Endothelial cell (in vitro differentiated cells): ENCODE data around the gene SLC25A45. TPM values are rescaled to one million over a fixed set of nuclear protein-coding genes. Genes with fewer than 3 reads are reported as not detected.

Experiments used
- DNase-seq: peaks from one replicate; pipeline ENCODE4 v3.0.0; 2021; ENCODE audit warnings: low spot score
- H3K27ac Mint-ChIP-seq: one replicate; pipeline ENCODE4 v1.8.0; 2021; ENCODE audit warnings: mixed read lengths, inconsistent platforms; ENCODE audit not compliant: unreplicated experiment
- H3K27me3 Mint-ChIP-seq: one replicate; pipeline ENCODE4 v1.8.0; 2021; ENCODE audit warnings: mild to moderate bottlenecking, moderate library complexity, mixed read lengths, inconsistent platforms; ENCODE audit not compliant: unreplicated experiment
- H3K36me3 Mint-ChIP-seq: one replicate; pipeline ENCODE4 v1.8.0; 2021; ENCODE audit warnings: mild to moderate bottlenecking, low read depth, mixed read lengths, inconsistent platforms; ENCODE audit not compliant: unreplicated experiment
- H3K4me1 Mint-ChIP-seq: one replicate; pipeline ENCODE4 v1.8.0; 2021; ENCODE audit warnings: mild to moderate bottlenecking, mixed read lengths, inconsistent platforms; ENCODE audit not compliant: unreplicated experiment
- H3K4me3 Mint-ChIP-seq: one replicate; pipeline ENCODE4 v1.8.0; 2021; ENCODE audit warnings: mild to moderate bottlenecking, mixed read lengths, inconsistent platforms; ENCODE audit not compliant: unreplicated experiment
- H3K9me3 Mint-ChIP-seq: one replicate; pipeline ENCODE4 v1.8.0; 2021; ENCODE audit warnings: mixed read lengths, inconsistent platforms; ENCODE audit not compliant: unreplicated experiment
- CTCF ChIP-seq: fragments of 200-600 bp; sonication (generic); IDR thresholded peaks from one replicate; pipeline ENCODE4 v1.5.0; 2021; ENCODE audit warnings: antibody characterized with exemption; ENCODE audit not compliant: unreplicated experiment
- total RNA-seq: library from RNA; stranded (reverse); fragmentation: NEBNext Ultra II Directional; extraction: Animal tissue kit (Norgen Biotek cat#: 25700); gene quantifications from one replicate; pipeline ENCODE4 v1.2.1, GENCODE V29; 2021; ENCODE audit not compliant: unreplicated experiment

The SLC25A45 gene
- total RNA-seq, 1 donor from 2014 or later, result 3.3 TPM

- Mint-ChIP-seq H3K27ac (no peak overlapping the region), H3K4me3 (no peak overlapping the region), H3K4me1 (peaks cover 22% of the 10 kb centered on the region), H3K27me3 (peaks cover 4% of the 10 kb centered on the region), H3K36me3 (no peaks in the 10 kb centered on the region), H3K9me3 (no peaks in the 10 kb centered on the region)
- DNase-seq, result no peak
- no peak for TF ChIP-seq CTCF
Observed at GRCh38 chr11:65378928-65379638, 3.4 kb downstream of the SLC25A45 start.

GRCh38 chr11:65378208-65378927, 4.1 kb downstream of the SLC25A45 start:
- no peak overlapping the region for H3K4me3 Mint-ChIP-seq
- peaks cover 9% of the 10 kb centered on the region for H3K27me3 Mint-ChIP-seq

GRCh38 chr11:65377777-65378176, 4.7 kb downstream of the SLC25A45 start:
- H3K4me3 Mint-ChIP-seq, result no peak overlapping the region
- peak overlapping the region; percentile 20 for H3K27ac Mint-ChIP-seq
- H3K4me1 Mint-ChIP-seq, result peaks cover 11% of the 10 kb centered on the region
- no peaks in the 10 kb centered on the region for H3K9me3 Mint-ChIP-seq
- peak; percentile 11 for TF ChIP-seq CTCF
- H3K27me3 Mint-ChIP-seq, result peaks cover 9% of the 10 kb centered on the region
- no peaks in the 10 kb centered on the region for H3K36me3 Mint-ChIP-seq
- DNase-seq, result no peak

More at GRCh38 chr11:65378208-65378927, 4.1 kb downstream of the SLC25A45 start:
- Mint-ChIP-seq H3K4me1 (peaks cover 17% of the 10 kb centered on the region), H3K27ac (no peak overlapping the region), H3K36me3 (no peaks in the 10 kb centered on the region), H3K9me3 (no peaks in the 10 kb centered on the region)
- TF ChIP-seq CTCF, result no peak
- DNase-seq, result no peak

GRCh38 chr11:65377036-65377435, 5.4 kb downstream of the SLC25A45 start:
- Mint-ChIP-seq H3K4me3 (no peak overlapping the region), H3K4me1 (peaks cover 6% of the 10 kb centered on the region)

More at GRCh38 chr11:65377036-65377435, 5.4 kb downstream of the SLC25A45 start:
- Mint-ChIP-seq H3K27ac (no peak overlapping the region), H3K27me3 (peaks cover 9% of the 10 kb centered on the region), H3K9me3 (no peaks in the 10 kb centered on the region), H3K36me3 (no peaks in the 10 kb centered on the region)
- TF ChIP-seq CTCF, result no peak
- no peak for DNase-seq
